ENCODE data around the gene PDE4B.

Gene PDE4B

GRCh38 chr1:66207484-66207883 is 414.8 kb downstream of the PDE4B start:
- no peak for DNase-seq

- no peak for DNase-seq
Measured at GRCh38 chr1:66208632-66209031, 415.9 kb downstream of the PDE4B start.

- no peak for DNase-seq
Measured at GRCh38 chr1:66210635-66211244, 418.0 kb downstream of the PDE4B start.

- no peak for DNase-seq
Measured at GRCh38 chr1:66211521-66211920, 418.8 kb downstream of the PDE4B start.

GRCh38 chr1:66213491-66213890 is 420.8 kb downstream of the PDE4B start:
- DNase-seq = no peak

GRCh38 chr1:66214901-66215300 is 422.2 kb downstream of the PDE4B start:
- DNase-seq = no peak

GRCh38 chr1:66217021-66217420 is 424.3 kb downstream of the PDE4B start:
- no peak for DNase-seq

- DNase-seq = no peak
Measured at GRCh38 chr1:66217561-66217960, 424.9 kb downstream of the PDE4B start.

- DNase-seq = no peak
Measured at GRCh38 chr1:66220477-66220876, 427.8 kb downstream of the PDE4B start.

- no peak for DNase-seq
Measured at GRCh38 chr1:66223681-66224080, 431.0 kb downstream of the PDE4B start.

- no peak for DNase-seq
Measured at GRCh38 chr1:66226985-66227384, 434.3 kb downstream of the PDE4B start.

- DNase-seq = no peak
Measured at GRCh38 chr1:66227966-66228365, 435.3 kb downstream of the PDE4B start.

GRCh38 chr1:66231217-66231616 is 438.5 kb downstream of the PDE4B start:
- no peak for DNase-seq

- no peak for DNase-seq
Measured at GRCh38 chr1:66231681-66232463, 439.2 kb downstream of the PDE4B start.

- no peak for DNase-seq
Measured at GRCh38 chr1:66237042-66237441, 444.3 kb downstream of the PDE4B start.

- DNase-seq = no peak
Measured at GRCh38 chr1:66237722-66238479, 445.2 kb downstream of the PDE4B start.

- DNase-seq = no peak
Measured at GRCh38 chr1:66239834-66240233, 447.1 kb downstream of the PDE4B start.

GRCh38 chr1:66240491-66241484 is 448.1 kb downstream of the PDE4B start:
- no peak for DNase-seq

- peak; percentile 14 to 34 for DNase-seq
Measured at GRCh38 chr1:66242646-66243547, 450.2 kb downstream of the PDE4B start.

- no peak for DNase-seq
Measured at GRCh38 chr1:66243548-66244130, 450.9 kb downstream of the PDE4B start.

GRCh38 chr1:66244429-66244828 is 451.7 kb downstream of the PDE4B start:
- no peak for DNase-seq

All from bone marrow (tissue), 2 donors.